Epidermal melanocyte (primary cell): ENCODE measurements around the gene CERK.
"Not testable (repeated sequence)": the region's sequence is repeated elsewhere in the genome, so short reads cannot be mapped to it uniquely, and the experiment has no call there.

ENCODE experiments used
- DNase-seq: peaks from one replicate; pipeline ENCODE4 v3.0.0; 2011; ENCODE audit warnings: low spot score; ENCODE audit not compliant: insufficient read length

CERK gene, protein sequence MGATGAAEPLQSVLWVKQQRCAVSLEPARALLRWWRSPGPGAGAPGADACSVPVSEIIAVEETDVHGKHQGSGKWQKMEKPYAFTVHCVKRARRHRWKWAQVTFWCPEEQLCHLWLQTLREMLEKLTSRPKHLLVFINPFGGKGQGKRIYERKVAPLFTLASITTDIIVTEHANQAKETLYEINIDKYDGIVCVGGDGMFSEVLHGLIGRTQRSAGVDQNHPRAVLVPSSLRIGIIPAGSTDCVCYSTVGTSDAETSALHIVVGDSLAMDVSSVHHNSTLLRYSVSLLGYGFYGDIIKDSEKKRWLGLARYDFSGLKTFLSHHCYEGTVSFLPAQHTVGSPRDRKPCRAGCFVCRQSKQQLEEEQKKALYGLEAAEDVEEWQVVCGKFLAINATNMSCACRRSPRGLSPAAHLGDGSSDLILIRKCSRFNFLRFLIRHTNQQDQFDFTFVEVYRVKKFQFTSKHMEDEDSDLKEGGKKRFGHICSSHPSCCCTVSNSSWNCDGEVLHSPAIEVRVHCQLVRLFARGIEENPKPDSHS

GRCh38 chr22:46737976-46738646, at the start of gene CERK:
Gene CERK, minus strand, starts transcription at chr22:46738252. Its CDS starts 104 bp downstream, at chr22:46738148.
- DNase-seq, result peak; percentile 87

DNA sequence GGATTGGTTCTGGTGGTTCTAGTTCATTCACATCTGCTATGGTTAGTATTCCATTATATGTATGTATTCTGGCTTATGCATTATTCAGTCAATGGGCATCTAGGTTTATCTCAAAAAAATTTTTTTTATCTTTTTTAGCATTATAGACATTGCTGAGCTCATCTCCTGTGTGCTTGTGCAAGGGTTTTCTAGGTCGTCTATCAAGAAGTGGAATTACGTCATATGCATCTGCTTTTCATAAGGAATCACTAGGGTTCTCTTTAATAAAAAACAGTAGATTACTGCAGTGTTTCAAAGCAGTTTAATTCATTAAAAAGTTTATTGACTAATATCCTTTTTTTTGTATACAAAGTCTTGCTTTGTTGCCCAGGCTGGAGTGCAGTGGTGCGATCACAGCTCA, 45.7 kb upstream of the CERK start:
- no peak for DNase-seq

GRCh38 chr22:46782200-46782599, 44.1 kb upstream of the CERK start:
- DNase-seq, result not testable (repeated sequence)

GRCh38 chr22:46781291-46781690, 43.2 kb upstream of the CERK start:
- DNase-seq, result no peak

GRCh38 chr22:46780453-46780852, 42.4 kb upstream of the CERK start:
- DNase-seq, result no peak

GRCh38 chr22:46779651-46780050, 41.6 kb upstream of the CERK start:
- DNase-seq, result no peak

DNA sequence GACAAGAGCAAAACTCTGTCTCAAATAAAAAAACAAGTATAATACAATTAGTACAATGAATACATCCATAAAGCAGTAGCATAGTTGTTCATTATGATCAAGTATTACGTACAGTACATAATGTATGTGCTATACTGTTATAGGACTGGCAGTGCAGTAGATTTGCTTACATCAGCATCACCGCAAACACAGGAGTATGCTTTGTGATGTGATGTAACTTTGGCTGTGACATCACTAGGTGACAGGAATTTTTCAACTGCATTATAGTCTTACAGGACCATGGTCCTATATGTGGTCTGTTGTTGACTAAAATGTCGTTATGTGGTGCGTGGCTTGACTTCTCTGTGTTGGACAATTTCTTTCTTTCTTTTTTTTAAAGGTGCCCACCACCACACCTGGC, 41.0 kb upstream of the CERK start:
- DNase-seq, result no peak

DNA sequence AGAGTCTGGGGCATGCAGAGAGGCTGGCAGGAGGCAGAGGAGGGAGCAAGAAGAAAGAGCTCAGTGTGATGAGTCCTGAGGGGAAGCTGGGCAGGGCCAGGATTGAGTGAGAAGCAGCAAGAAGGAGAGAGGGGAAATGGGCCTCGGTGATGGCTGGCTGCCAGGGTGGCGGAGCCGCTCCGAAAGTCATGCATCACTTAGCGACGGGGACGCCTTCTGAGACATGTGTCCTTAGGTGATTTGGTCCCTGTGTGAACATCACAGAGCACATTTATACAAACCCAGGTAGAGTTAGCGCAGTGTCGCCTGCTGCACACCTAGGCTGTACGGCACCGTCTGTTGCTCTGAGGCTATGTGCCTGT, 39.5 kb upstream of the CERK start:
- no peak for DNase-seq

- DNase-seq, result no peak
These were observed 39.0 kb upstream of the CERK start for GRCh38 chr22:46776876-46777608.

GRCh38 chr22:46775850-46776826, 38.1 kb upstream of the CERK start:
- DNase-seq, result no peak

GRCh38 chr22:46774980-46775849, 37.2 kb upstream of the CERK start:
- DNase-seq, result no peak

GRCh38 chr22:46774253-46774979, 36.4 kb upstream of the CERK start:
- DNase-seq, result no peak

DNA sequence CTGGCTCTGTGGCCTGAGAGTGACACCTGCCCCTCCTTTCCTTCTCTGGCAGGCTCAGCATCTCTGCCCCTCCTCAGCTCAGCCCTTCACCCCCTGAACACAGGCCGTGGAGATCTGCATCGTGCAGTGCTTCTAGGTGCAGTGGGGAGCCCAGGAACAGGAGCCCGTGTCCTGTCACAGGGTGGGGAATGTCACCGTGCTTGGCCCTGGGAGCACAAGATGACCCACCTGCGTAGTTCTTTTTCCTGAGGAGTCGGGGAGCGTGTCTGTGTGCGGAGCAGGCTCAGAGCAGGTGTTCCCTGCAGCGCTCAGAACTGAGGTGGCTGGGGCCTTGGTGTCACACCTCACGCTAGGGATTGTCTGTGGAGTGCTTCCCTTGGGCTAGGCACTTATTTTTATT, 35.0 kb upstream of the CERK start:
- no peak for DNase-seq

DNA sequence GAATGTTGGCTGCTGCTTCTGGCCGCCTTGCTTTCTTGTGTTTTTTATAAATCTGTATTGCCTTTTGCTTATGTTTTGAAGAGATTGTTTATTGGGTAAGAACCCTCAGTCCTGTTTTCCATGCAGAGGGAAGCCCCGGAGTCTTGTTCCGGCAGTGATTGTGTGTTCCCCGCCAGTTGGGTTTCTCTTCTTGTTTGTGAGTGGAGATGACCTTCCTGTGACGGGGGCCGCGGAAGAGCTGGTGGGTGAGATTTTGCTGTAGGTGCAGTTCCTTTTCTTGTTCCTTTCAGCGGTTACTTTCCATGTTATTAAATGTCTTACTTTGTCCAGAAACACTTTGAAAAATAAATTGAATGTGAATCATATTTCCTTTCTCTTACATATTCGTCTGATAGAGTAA, 32.7 kb upstream of the CERK start:
- DNase-seq, result no peak

DNA sequence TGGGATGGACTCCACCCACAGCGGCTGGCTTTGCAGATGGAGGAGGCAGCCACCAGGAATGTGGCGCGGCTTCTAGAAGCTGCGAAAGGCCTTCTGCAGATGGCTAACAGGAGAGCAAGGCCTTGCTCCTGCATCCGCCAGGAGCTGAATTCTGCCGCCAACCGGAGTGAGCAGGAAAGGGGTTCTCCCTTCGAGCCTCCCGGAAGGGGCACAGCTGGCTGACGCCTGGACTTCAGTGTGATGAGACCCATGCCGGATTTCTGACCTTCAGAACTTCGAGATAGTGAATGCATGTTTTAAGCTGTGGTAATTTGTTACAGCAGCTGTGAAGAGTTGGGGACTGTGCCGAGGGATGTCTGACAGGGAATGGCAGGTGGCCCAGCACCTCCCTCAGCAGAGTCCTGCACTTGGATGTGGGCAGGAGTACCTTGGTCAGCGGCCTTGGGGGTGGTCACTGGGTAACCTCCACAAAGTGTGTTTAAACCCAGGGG, 32.1 kb upstream of the CERK start:
- no peak for DNase-seq

GRCh38 chr22:46769706-46770105, 31.7 kb upstream of the CERK start:
- DNase-seq, result no peak

GRCh38 chr22:46769191-46769675, 31.2 kb upstream of the CERK start:
- DNase-seq, result no peak

DNA sequence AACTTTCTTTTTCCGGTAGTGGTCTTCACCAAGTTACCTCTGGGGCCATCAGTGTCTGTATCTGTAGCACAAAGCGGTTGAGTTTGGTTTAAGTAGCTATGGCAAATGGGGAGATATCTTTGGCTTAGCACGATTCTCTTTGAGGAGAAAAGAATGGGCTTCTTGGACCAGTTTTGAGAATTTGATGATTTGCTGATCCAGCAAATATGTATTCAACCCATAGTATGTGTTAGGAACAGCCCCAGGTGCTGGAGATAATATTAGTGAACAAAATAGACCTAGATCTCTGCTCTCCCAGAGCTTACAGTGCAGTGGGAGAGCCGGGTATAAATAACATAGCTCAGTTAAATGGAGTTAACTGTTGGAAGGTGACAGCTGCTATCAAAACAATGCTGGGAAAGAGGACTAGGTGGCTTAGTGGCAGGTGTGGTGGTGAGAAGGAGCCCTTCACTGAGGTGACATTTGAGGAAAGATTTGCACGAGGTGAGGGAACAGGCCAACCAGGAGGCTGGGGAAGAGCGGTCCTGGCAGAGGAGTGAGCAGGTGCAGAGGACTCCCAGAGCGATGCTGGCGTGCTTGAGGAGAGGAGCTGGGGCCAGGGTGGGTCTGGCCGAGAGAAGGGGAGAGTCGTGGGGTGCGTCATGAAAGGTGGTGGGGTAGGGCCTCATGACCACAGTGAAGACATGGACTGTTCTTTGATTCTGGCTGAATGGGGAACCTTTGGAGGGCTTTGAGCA, 29.4 kb upstream of the CERK start:
- no peak for DNase-seq
